NB4 (cell line): Measurements from ENCODE around the gene ERICH6B.

Experiments used
- DNase-seq: peaks from one replicate; pipeline ENCODE4 v3.0.0; 2010; ENCODE audit warnings: low read depth
- H3K4me3 ChIP-seq: one replicate; pipeline ENCODE4 v1.5.1; 2011; ENCODE audit warnings: mild to moderate bottlenecking, low read depth, low read length, moderate library complexity
- MYC ChIP-seq: IDR thresholded peaks from 2 replicates; pipeline ENCODE4 v1.6.1; 2011; ENCODE audit warnings: low read depth, low read length
- POLR2A ChIP-seq: IDR thresholded peaks from 2 replicates; pipeline ENCODE4 v1.6.1; 2011; ENCODE audit warnings: mild to moderate bottlenecking; ENCODE audit not compliant: insufficient read length; ENCODE audit errors: extremely low read depth
- TF ChIP-seq, protein P1 (sequence below): IDR thresholded peaks from one replicate; pipeline ENCODE4 v1.5.1; 2012; ENCODE audit warnings: low read depth, low read length
- TF ChIP-seq, protein P2 (sequence below): IDR thresholded peaks from 2 replicates; pipeline ENCODE4 v1.6.1; 2011; ENCODE audit warnings: low read depth, low read length

The ERICH6B gene

DNA sequence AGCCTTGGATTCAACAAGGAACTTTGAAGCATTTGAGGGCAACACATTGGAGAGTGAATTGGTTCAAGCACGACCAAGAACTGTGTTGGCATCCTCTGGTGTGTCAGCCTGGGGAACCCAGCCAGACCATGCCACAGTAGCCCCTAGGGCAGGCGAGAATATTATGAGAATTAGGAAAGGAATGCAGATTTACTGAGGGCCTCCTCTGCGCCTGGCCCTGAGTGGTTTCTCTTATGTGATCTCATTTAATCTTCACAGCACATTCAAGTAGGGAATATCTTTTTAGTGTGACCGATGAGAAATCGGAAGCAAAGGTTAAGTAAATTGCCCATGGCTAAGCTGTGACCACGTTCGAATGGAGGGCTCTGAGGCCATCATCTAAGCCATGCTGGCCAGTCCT is 15.3 kb upstream of the ERICH6B start:
- no peak for DNase-seq
- TF ChIP-seq POLR2A = no peak
- TF ChIP-seq, protein P1, sequence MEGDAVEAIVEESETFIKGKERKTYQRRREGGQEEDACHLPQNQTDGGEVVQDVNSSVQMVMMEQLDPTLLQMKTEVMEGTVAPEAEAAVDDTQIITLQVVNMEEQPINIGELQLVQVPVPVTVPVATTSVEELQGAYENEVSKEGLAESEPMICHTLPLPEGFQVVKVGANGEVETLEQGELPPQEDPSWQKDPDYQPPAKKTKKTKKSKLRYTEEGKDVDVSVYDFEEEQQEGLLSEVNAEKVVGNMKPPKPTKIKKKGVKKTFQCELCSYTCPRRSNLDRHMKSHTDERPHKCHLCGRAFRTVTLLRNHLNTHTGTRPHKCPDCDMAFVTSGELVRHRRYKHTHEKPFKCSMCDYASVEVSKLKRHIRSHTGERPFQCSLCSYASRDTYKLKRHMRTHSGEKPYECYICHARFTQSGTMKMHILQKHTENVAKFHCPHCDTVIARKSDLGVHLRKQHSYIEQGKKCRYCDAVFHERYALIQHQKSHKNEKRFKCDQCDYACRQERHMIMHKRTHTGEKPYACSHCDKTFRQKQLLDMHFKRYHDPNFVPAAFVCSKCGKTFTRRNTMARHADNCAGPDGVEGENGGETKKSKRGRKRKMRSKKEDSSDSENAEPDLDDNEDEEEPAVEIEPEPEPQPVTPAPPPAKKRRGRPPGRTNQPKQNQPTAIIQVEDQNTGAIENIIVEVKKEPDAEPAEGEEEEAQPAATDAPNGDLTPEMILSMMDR = no peak
- TF ChIP-seq MYC = no peak
- TF ChIP-seq, protein P2, sequence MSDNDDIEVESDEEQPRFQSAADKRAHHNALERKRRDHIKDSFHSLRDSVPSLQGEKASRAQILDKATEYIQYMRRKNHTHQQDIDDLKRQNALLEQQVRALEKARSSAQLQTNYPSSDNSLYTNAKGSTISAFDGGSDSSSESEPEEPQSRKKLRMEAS = no peak
- H3K4me3 ChIP-seq = no peak overlapping the region

DNA sequence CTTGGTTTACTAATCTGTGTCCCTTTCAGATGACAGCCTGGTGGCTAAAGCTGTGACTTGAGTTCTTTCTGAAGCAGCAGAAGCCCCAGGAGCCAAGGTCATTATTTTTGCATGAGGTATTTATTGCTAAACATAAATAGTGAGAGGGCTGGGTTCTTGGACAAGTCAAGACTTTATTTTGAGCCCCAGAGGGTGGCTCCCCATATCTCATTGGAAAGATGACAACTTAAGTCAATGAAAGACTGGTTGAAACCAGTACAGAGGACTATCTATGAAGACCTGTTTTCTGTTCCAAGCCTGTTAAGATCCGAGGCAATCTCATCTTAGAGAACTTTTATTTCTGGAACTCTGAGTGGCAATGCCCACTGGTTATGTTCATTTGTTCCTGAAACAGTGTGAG is 14.4 kb upstream of the ERICH6B start:
- no peak for TF ChIP-seq MYC
- TF ChIP-seq, protein P2 = no peak
- TF ChIP-seq, protein P1 = no peak
- TF ChIP-seq POLR2A = no peak
- no peak overlapping the region for H3K4me3 ChIP-seq
- DNase-seq = no peak

DNA sequence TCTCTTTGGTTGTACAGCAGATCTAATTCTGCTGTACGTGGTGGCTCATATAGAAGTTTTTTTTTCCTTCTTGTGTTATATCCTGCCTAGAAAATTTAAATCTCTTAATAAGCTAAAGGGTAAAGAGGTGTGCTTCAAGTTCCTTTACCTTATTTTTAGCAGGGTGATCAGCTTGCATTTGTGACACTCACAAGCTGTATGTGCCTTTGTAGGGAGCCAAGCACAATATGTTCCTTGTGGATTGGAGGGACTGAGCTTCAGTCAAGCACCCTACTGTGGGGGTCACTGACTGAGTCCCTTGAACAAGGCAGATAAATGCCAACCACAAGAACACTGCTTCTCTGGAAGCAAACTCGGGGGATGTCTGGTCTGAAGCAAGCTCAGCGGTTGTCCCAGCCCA is 12.6 kb upstream of the ERICH6B start:
- TF ChIP-seq, protein P2 = no peak
- TF ChIP-seq MYC (no peak), POLR2A (no peak)
- TF ChIP-seq, protein P1 = no peak
- H3K4me3 ChIP-seq = no peak overlapping the region
- no peak for DNase-seq

DNA sequence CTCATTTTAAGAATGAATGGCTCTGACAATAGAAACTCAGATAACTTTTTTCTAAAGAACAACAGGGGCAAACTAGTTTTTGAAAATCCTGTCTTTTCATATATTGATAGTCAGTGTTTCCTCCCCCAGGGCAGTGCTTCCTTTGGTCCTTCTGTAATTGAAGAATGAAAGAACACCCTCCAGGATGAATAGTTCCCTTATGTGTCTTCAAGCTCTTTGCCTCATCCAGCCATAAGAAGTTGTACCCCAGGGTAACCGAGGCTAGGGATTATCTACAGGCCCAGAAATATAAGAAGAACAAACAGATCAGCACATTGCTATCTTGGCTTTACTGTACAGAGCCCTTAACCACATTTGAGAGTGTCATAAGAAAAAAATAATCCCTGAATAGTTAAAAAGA is 12.1 kb upstream of the ERICH6B start:
- no peak overlapping the region for H3K4me3 ChIP-seq
- TF ChIP-seq, protein P2 = no peak
- TF ChIP-seq, protein P1 = no peak
- TF ChIP-seq MYC = no peak
- TF ChIP-seq POLR2A = no peak
- DNase-seq = no peak

DNA sequence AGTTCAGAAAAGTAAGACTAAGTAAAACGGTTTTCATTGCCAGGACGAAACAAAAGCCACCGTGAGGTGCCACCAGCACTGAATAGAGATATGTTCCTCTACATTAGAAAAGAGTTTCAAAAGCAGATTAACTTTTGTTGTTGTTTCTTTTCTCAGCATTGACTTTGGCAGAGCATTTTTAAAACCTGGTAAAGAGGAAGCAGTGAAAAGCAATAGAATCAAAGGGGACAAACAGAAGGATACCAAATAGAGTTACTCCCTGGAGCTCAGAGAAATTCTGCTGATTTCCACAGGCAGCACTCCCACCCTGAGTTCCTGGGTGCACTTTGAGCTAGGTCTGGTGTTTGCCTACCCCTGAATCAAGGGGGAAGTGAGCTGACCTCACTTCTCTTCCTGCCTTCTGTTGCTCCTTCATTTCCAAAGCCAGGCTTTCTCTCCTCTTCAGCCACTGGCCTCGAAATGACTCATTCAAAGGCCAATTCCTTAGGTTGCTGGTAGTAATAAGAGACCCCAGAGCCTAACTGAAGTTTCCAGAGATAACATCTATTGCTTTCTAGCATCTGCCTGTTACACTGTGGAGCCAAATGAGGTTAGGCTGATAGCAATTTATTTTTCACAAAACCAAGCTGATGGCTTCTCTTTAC is 11.3 kb upstream of the ERICH6B start:
- TF ChIP-seq MYC (no peak), POLR2A (no peak)
- TF ChIP-seq, protein P2 = no peak
- TF ChIP-seq, protein P1 = no peak
- peak; percentile 72 for DNase-seq
- H3K4me3 ChIP-seq = no peak overlapping the region
